GM15510 (cell line): ENCODE results near the gene GCH1.

Experiments
- POLR2A ChIP-seq: IDR thresholded peaks from 3 replicates; pipeline ENCODE4 v1.6.1; 2011; ENCODE audit warnings: borderline replicate concordance; ENCODE audit not compliant: insufficient read length; ENCODE audit errors: extremely low read depth

The GCH1 gene

GRCh38 chr14:54840336-54840735 is 62.3 kb downstream of the GCH1 start:
- TF ChIP-seq POLR2A: no peak

GRCh38 chr14:54839701-54840119 is 62.9 kb downstream of the GCH1 start:
- no peak for TF ChIP-seq POLR2A

- TF ChIP-seq POLR2A: no peak
These were observed 63.6 kb downstream of the GCH1 start for GRCh38 chr14:54838931-54839512.

GRCh38 chr14:54837508-54838149 is 65.0 kb downstream of the GCH1 start:
- TF ChIP-seq POLR2A: no peak

GRCh38 chr14:54836231-54836630 is 66.4 kb downstream of the GCH1 start:
- no peak for TF ChIP-seq POLR2A

GRCh38 chr14:54834727-54835126 is 67.9 kb downstream of the GCH1 start:
- no peak for TF ChIP-seq POLR2A

GRCh38 chr14:54834081-54834480 is 68.5 kb downstream of the GCH1 start:
- no peak for TF ChIP-seq POLR2A

- no peak for TF ChIP-seq POLR2A
These were observed 72.0 kb downstream of the GCH1 start for GRCh38 chr14:54830650-54831049.

GRCh38 chr14:54829486-54830224 is 73.0 kb downstream of the GCH1 start:
- no peak for TF ChIP-seq POLR2A

- TF ChIP-seq POLR2A: no peak
These were observed 74.6 kb downstream of the GCH1 start for GRCh38 chr14:54828037-54828436.

- no peak for TF ChIP-seq POLR2A
These were observed 78.7 kb downstream of the GCH1 start for GRCh38 chr14:54823757-54824549.

GRCh38 chr14:54822685-54823084 is 79.9 kb downstream of the GCH1 start:
- TF ChIP-seq POLR2A: no peak

- no peak for TF ChIP-seq POLR2A
These were observed 84.2 kb downstream of the GCH1 start for GRCh38 chr14:54818201-54819133.

- no peak for TF ChIP-seq POLR2A
These were observed 85.1 kb downstream of the GCH1 start for GRCh38 chr14:54817506-54817905.
